Measurements from ENCODE around the gene AGTRAP. TPM values are rescaled to one million over a fixed set of nuclear protein-coding genes. Genes with fewer than 3 reads are reported as not detected.

AGTRAP gene
- total and polyA plus RNA-seq, 9 of the 15 experiments (the other 6 are each of a cell fraction or from before 2014, with no cell fraction given): 26.8 to 105 (median 57.5) TPM

- peak; percentile 65 for TF ChIP-seq NR2C1 (IDR thresholded peaks at IDR 0.05)
- TF ChIP-seq NR2C1 (tag; IDR thresholded peaks at IDR 0.05): peak; percentile 73
- TF ChIP-seq AFF1 (IDR thresholded peaks at IDR 0.05; ENCODE audit: low read depth in 1 of 2, partially characterized antibody in 2 of 2): no peak
- TF ChIP-seq, protein P1, sequence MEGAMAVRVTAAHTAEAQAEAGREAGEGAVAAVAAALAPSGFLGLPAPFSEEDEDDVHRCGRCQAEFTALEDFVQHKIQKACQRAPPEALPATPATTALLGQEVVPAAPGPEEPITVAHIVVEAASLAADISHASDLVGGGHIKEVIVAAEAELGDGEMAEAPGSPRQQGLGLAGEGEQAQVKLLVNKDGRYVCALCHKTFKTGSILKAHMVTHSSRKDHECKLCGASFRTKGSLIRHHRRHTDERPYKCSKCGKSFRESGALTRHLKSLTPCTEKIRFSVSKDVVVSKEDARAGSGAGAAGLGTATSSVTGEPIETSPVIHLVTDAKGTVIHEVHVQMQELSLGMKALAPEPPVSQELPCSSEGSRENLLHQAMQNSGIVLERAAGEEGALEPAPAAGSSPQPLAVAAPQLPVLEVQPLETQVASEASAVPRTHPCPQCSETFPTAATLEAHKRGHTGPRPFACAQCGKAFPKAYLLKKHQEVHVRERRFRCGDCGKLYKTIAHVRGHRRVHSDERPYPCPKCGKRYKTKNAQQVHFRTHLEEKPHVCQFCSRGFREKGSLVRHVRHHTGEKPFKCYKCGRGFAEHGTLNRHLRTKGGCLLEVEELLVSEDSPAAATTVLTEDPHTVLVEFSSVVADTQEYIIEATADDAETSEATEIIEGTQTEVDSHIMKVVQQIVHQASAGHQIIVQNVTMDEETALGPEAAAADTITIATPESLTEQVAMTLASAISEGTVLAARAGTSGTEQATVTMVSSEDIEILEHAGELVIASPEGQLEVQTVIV (CRISPR knock-in tag; IDR thresholded peaks at IDR 0.05; ENCODE audit: borderline replicate concordance): no peak
- peak; percentile 66; the same call in 1 of the 2 replicates for TF ChIP-seq NFE2 (IDR thresholded peaks at IDR 0.05; ENCODE audit: low read depth)
- no peak for TF ChIP-seq ZNF778 (CRISPR knock-in tag; IDR thresholded peaks at IDR 0.05)
- no peak for TF ChIP-seq ILK (tag; IDR thresholded peaks at IDR 0.05; ENCODE audit: borderline replicate concordance, low read depth)
- TF ChIP-seq, protein P2, sequence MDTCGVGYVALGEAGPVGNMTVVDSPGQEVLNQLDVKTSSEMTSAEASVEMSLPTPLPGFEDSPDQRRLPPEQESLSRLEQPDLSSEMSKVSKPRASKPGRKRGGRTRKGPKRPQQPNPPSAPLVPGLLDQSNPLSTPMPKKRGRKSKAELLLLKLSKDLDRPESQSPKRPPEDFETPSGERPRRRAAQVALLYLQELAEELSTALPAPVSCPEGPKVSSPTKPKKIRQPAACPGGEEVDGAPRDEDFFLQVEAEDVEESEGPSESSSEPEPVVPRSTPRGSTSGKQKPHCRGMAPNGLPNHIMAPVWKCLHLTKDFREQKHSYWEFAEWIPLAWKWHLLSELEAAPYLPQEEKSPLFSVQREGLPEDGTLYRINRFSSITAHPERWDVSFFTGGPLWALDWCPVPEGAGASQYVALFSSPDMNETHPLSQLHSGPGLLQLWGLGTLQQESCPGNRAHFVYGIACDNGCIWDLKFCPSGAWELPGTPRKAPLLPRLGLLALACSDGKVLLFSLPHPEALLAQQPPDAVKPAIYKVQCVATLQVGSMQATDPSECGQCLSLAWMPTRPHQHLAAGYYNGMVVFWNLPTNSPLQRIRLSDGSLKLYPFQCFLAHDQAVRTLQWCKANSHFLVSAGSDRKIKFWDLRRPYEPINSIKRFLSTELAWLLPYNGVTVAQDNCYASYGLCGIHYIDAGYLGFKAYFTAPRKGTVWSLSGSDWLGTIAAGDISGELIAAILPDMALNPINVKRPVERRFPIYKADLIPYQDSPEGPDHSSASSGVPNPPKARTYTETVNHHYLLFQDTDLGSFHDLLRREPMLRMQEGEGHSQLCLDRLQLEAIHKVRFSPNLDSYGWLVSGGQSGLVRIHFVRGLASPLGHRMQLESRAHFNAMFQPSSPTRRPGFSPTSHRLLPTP (IDR thresholded peaks at IDR 0.05; ENCODE audit: borderline replicate concordance, extremely low read depth, insufficient read length): no peak
- TF ChIP-seq XRCC4 (IDR thresholded peaks at IDR 0.05; ENCODE audit: extremely low read depth, insufficient read depth, insufficient read length): no peak
- TF ChIP-seq, protein P3, sequence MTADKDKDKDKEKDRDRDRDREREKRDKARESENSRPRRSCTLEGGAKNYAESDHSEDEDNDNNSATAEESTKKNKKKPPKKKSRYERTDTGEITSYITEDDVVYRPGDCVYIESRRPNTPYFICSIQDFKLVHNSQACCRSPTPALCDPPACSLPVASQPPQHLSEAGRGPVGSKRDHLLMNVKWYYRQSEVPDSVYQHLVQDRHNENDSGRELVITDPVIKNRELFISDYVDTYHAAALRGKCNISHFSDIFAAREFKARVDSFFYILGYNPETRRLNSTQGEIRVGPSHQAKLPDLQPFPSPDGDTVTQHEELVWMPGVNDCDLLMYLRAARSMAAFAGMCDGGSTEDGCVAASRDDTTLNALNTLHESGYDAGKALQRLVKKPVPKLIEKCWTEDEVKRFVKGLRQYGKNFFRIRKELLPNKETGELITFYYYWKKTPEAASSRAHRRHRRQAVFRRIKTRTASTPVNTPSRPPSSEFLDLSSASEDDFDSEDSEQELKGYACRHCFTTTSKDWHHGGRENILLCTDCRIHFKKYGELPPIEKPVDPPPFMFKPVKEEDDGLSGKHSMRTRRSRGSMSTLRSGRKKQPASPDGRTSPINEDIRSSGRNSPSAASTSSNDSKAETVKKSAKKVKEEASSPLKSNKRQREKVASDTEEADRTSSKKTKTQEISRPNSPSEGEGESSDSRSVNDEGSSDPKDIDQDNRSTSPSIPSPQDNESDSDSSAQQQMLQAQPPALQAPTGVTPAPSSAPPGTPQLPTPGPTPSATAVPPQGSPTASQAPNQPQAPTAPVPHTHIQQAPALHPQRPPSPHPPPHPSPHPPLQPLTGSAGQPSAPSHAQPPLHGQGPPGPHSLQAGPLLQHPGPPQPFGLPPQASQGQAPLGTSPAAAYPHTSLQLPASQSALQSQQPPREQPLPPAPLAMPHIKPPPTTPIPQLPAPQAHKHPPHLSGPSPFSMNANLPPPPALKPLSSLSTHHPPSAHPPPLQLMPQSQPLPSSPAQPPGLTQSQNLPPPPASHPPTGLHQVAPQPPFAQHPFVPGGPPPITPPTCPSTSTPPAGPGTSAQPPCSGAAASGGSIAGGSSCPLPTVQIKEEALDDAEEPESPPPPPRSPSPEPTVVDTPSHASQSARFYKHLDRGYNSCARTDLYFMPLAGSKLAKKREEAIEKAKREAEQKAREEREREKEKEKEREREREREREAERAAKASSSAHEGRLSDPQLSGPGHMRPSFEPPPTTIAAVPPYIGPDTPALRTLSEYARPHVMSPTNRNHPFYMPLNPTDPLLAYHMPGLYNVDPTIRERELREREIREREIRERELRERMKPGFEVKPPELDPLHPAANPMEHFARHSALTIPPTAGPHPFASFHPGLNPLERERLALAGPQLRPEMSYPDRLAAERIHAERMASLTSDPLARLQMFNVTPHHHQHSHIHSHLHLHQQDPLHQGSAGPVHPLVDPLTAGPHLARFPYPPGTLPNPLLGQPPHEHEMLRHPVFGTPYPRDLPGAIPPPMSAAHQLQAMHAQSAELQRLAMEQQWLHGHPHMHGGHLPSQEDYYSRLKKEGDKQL (CRISPR knock-in tag; IDR thresholded peaks at IDR 0.05; ENCODE audit: borderline replicate concordance): no peak
- TF ChIP-seq MCM2 (IDR thresholded peaks at IDR 0.05; ENCODE audit: low read depth): no peak
Observed at GRCh38 chr1:11752359-11753088, 16.6 kb downstream of the AGTRAP start (continued).
